ENCODE data around the gene NCOA6.

NCOA6 gene

DNA sequence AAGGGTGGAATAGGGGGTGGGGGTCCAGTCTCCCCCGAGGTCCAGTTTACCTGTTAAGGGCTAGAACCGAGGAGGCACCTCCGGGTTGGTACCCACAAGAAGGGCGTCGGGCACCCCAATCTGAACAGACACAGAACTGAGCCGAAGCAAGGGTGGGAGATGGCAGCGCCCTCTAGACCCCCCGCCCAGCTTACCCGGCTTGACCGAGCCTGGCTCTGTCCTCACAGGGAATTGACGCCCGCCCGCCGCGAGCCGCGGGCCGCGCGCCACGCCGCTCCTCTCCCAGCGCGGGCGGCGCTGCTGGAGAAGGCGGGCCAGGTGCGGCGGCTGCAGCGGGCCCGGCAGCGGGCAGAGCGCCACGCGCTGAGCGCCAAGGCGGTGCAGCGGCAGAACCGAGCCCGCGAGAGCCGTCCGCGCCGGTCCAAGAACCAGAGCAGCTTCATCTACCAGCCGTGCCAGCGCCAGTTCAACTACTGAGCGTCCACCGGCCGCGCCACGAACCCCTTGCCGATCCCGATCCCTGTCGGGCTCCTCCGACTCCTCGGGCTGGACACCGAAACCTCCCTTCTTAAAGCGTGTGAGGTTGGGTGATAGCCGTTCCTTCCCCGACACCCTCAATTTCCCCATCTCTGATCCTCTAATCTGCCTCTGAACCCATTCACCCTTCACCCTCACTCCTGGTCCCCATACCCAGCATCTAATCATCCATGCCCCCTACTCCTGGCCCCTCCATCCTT is 115.5 kb downstream of the NCOA6 start:
- H3K4me1 Mint-ChIP-seq = peaks cover 30% of the 10 kb centered on the region
- peak overlapping the region; percentile 82 for H3K4me3 Mint-ChIP-seq
- peak; percentile 81 for ATAC-seq
- peaks cover 15% of the 10 kb centered on the region for H3K36me3 Mint-ChIP-seq
- no peaks in the 10 kb centered on the region for H3K9me3 Mint-ChIP-seq
- peak overlapping the region; percentile 85 for H3K27ac Mint-ChIP-seq
- no peaks in the 10 kb centered on the region for H3K27me3 Mint-ChIP-seq

DNA sequence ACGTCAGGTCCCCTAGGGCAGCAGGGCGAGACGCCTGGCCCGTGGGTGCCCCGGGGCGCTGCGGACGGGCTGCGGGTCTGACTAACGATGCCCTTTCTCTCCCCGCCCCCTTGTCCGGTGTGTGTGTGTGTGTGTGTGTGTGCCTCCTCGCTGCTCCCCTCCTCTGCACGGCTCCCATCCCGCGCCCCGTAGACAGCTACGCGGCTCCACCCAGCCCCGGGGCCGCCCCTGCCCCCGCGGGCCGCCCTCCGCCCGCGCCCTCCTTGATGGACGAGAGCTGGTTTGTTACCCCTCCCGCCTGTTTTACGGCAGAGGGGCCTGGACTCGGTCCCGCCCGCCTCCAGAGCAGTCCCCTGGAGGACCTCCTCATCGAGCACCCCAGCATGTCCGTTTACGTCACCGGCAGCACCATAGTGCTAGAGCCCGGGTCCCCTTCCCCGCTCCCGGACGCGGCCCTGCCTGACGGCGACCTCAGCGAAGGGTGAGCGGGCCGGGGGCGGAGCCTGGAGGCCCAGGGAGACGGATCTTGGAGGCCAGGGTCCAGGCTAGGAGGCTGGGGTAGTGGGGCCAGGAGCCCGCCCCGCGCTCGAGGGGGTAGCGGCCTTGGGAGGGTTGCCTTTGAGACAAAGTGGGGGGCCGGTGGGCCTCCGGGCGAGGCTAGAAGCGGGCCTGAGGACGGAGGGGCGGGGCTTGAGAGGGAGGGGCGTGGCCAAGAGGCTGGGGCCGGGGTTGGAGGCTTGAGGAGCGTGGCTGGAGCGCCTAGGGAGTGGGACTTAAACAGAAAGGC is 116.2 kb downstream of the NCOA6 start:
- peak overlapping the region; percentile 82 for H3K4me3 Mint-ChIP-seq
- peak; percentile 85 for ATAC-seq
- H3K27ac Mint-ChIP-seq = peak overlapping the region; percentile 85
- H3K9me3 Mint-ChIP-seq = no peaks in the 10 kb centered on the region
- no peaks in the 10 kb centered on the region for H3K27me3 Mint-ChIP-seq
- peaks cover 36% of the 10 kb centered on the region for H3K4me1 Mint-ChIP-seq
- peaks cover 13% of the 10 kb centered on the region for H3K36me3 Mint-ChIP-seq

DNA sequence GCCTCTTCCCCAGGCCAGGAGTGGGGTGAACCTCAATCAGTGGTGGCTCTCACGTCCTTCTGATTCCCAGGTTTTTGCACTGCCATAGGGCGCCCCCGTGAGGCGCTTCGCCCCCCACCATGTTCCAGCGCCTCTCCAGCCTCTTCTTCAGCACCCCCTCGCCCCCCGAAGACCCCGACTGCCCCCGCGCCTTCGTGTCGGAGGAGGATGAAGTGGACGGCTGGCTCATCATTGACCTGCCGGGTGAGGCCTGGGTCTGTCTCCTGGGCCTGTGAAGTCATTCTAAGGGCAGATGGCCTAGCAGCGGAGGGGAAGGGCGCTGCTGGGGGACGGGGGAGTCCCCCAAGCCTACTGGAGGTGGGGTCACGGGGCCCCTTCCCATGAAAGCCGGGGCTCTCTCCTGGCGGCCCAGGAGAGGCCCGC is 116.8 kb downstream of the NCOA6 start:
- Mint-ChIP-seq H3K4me3 (peak overlapping the region; percentile 82), H3K36me3 (peaks cover 12% of the 10 kb centered on the region), H3K27ac (peak overlapping the region; percentile 85), H3K27me3 (no peaks in the 10 kb centered on the region), H3K9me3 (no peaks in the 10 kb centered on the region), H3K4me1 (peaks cover 39% of the 10 kb centered on the region)
- no peak for ATAC-seq

DNA sequence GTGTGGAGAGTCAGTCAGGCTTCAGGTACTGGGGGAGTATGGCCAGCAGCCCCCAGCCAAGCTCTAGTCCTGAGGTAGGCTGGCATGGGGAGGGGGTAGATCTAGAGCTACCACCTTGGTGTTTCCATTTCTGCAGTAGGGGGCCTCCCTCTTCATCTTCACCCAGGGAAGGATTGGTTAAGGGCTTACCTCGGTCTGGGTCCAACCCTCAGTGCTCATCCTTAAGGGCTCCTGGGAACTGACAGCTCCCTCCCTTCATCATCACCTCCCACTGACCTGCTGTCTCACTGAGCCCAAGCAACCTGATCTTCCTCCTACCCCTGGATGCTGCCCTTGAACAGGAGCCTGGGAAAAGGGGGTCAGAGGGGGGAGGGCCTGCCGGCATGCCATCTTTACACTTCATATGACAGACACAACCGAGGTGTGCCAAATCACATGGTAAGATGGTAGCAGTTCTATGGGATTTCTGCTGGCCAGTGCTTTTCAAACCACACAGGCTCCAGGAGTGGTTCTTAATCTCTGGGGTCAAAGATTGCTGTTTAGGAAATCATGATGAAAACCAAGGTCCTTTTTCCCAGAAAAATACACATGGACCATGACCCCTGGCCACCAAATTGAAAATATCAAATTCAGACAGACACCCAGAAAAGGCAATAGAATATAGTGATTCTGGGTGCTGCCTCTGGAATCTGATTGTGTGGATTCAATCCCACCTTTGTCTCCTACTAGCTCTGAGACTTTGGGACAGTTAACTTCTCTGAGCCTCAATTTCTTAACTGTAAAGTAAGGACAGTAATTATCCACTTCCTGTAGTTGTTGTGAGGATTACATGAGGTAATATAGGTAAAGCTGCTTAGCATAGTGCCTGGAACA is 118.3 kb downstream of the NCOA6 start:
- Mint-ChIP-seq H3K9me3 (no peaks in the 10 kb centered on the region), H3K4me1 (peaks cover 50% of the 10 kb centered on the region), H3K27ac (no peak overlapping the region), H3K4me3 (no peak overlapping the region), H3K27me3 (peaks cover 10% of the 10 kb centered on the region), H3K36me3 (peaks cover 2% of the 10 kb centered on the region)
- no peak for ATAC-seq

DNA sequence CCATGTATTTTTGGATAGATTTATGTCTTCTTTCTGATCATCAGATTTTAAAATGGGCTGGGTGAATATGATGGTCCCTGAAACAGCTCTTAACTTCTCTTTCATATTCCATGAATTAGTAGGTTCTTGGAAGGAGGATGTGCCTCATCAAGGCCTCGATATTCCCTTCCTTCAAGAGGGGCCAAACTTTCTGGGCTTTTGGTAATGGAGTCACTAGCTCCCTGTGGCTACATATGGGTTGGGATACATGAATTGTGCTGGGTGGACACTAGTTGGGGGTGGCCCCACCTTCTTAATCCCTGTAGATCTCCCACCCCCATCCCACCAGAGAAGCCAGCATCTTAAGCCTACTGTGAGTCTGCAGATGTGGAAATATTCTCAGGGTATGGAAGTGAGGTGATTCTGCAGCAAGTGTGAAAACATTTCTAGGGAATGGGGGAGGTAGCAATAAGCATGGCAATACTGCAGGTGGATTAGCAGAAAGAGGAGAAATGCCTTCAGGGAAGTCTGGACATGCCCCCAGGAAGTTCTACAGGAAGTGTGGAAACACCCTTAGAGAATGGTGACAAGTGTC is 119.1 kb downstream of the NCOA6 start:
- Mint-ChIP-seq H3K27ac (no peak overlapping the region), H3K4me3 (no peak overlapping the region), H3K36me3 (no peaks in the 10 kb centered on the region), H3K27me3 (peaks cover 17% of the 10 kb centered on the region), H3K9me3 (no peaks in the 10 kb centered on the region), H3K4me1 (peaks cover 50% of the 10 kb centered on the region)
- no peak for ATAC-seq

DNA sequence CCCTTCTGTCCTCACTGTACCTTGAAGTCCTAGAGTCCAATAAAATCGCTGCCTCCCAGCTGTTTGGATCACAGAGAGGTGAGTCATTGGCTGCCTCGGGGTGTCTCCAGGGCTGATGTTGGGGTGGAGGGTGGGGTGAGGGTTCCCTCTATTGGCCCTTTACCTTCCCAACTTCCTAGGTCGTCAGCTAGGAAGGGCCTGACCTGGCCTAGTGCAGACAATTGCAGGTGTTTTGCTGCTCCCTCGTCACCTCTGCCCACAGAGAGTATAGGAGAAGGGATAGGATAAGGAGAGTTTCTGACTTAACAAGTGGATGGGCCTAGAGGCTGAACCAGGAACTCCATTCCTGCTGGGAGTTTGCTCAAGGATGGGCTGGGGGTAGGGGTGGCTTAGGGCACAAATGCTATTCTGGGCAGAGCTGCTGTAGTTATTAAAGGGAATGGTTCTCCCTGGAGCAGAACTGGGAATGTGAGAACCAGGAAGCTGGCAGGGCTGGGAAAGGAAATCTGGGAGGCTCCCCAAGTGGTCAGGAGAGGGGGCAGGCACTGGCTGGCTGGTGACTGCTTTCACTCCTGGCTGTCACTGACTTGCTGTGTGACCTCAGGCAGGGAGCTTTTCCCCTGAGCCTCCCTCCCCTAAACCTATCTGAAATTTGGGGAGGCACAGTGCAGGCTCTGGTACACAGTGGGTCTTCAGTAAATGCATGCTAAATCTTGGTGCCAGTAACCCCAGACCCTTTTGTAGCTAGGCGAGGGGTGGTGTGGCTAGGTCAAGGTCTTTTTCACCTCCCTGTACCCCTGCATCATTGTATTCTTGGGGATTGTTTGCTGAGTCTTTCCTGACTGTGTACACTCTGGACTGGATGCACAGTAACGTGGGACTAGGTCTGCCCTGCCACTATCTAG is 119.8 kb downstream of the NCOA6 start:
- Mint-ChIP-seq H3K36me3 (no peaks in the 10 kb centered on the region), H3K4me3 (peak overlapping the region; percentile 99)

DNA sequence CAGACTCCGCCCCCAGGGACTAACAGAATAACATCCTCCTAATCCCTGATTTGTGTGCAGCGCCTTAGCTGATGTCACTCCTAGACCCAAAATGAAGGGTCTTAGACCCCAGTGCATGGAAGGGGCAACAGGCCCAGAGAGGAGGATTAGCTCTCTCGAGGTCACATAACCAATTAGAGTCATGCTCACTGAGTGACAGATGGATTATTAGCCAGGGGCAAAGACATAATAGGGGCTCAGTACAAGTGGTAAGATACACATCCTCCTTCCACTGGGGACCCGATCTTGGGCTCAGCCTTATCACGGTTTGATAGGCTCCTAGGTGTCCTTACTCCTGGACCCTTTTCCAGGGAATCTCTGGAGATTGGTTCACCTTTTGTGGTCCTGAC is 120.4 kb downstream of the NCOA6 start:
- Mint-ChIP-seq H3K9me3 (no peaks in the 10 kb centered on the region), H3K36me3 (no peaks in the 10 kb centered on the region), H3K27me3 (peaks cover 17% of the 10 kb centered on the region), H3K4me1 (peaks cover 41% of the 10 kb centered on the region), H3K27ac (peak overlapping the region; percentile 92), H3K4me3 (peak overlapping the region; percentile 99)
- ATAC-seq = no peak

More for the DNA sequence above, 119.8 kb downstream of the NCOA6 start:
- Mint-ChIP-seq H3K4me1 (peaks cover 47% of the 10 kb centered on the region), H3K27ac (peak overlapping the region; percentile 92), H3K9me3 (no peaks in the 10 kb centered on the region), H3K27me3 (peaks cover 17% of the 10 kb centered on the region)
- ATAC-seq = no peak

DNA sequence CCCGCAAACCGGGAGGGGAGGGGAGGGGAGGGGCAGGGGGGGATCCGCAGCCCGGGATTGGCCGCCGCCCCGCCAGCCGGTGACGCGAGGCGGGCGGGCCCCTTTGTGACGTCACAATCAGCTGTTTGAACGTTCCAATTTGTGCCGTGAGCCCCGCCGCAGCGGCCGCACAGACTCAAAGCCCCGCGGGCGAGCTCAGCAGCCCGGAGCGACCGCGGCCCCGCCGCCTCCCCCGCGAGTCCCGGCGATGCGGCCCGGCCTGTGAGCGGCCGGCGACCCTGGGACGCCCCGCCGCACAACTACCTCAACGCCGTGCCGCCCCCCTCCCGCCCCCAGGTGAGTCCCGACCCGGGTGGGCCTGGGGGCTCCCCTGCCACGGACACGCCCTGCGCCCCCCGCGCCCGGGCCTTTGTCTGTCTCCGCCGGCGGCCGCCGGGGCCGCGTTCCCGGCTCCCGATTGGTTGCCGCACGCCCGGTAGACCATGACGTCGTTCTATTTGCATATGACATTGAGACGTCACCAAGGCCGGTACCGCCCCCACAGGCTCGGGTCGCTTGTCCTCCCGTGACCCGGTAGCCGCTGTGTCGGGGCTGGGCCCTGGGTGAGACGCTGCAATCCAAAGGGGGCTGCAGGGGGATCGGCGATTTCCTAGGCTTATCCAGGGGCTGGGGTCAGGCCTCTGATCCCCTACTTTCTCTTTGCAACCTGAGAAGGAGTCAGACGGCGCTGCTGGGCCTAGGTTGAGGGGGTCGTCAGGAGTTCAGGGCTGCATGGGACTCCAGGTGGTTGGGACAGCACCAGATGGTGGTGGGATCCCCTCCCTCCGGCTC is 121.1 kb downstream of the NCOA6 start, which contains the start of gene TP53INP2:
TSS of gene TP53INP2 (plus strand) at position 168 of the 831 bp plus-strand sequence. CDS start 4,396 bp downstream, outside the sequence.
- Mint-ChIP-seq H3K27ac (peak within 1 kb of the TSS; percentile 92), H3K27me3 (peaks cover 17% of the 10 kb centered on the region), H3K9me3 (no peaks in the 10 kb centered on the region), H3K4me1 (peaks cover 40% of the 10 kb centered on the region), H3K36me3 (no peaks in the 10 kb centered on the region), H3K4me3 (peak within 1 kb of the TSS; percentile 99)
- ATAC-seq = peak; percentile 79

DNA sequence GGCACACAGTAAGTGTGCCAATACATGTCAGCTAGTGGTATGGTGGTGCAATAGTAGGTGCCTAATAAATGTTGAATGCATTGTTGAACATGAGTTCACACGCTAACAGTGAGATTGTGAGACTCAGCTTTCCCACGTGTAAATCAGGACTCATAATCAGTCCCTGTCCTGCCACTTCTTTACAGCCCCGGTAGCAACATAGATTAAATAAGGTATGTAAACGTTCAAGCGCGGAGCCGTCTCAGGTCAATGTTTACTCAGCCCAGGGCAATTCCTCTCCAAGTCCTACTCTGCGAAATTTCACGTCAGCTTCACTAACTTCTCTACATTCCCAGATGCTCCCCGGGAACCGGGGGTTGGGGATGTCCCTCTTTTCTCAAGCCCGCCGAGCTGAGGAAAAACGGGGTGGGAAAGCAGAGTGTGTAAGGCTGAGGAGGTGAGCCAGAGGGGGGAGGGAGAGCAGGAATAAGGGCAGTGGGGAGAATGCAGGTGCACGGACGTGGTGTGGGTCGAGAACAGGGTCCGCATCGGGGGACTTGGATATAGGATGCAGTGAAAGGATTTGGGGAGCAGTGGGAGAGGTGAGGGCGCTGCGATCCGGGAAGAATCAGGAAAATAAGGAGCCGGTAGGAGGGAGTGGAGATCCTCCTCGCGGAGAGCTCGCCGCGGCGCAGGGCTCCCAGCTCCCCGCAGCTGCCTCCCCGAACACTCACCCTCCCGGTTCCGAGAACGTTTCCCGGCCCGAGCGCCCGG is 121.9 kb downstream of the NCOA6 start:
- peaks cover 17% of the 10 kb centered on the region for H3K27me3 Mint-ChIP-seq
- H3K4me1 Mint-ChIP-seq = peaks cover 37% of the 10 kb centered on the region
- H3K4me3 Mint-ChIP-seq = peak overlapping the region; percentile 99
- H3K27ac Mint-ChIP-seq = peak overlapping the region; percentile 92
- H3K9me3 Mint-ChIP-seq = no peaks in the 10 kb centered on the region
- ATAC-seq = no peak
- no peaks in the 10 kb centered on the region for H3K36me3 Mint-ChIP-seq

DNA sequence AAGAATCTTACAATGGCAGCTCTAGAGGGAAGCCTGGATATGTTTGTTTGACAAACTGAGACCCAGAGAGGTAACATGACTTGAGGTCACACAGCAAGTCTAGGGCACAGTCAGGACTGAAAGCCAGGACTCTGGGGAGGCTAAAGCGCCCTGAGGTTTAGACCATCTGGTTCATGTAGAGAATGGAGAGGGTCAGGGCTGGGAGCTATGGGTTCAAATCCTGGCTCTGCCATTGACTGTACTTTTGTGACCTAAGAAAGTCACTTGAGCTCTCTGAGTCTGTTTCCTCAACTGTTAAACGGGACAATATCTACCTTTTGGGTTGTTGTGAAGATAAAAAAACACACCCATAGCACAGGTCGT is 122.4 kb downstream of the NCOA6 start:
- peak overlapping the region; percentile 99 for H3K4me3 Mint-ChIP-seq
- H3K27me3 Mint-ChIP-seq = peaks cover 17% of the 10 kb centered on the region
- peak overlapping the region; percentile 92 for H3K27ac Mint-ChIP-seq
- H3K36me3 Mint-ChIP-seq = no peaks in the 10 kb centered on the region
- no peaks in the 10 kb centered on the region for H3K9me3 Mint-ChIP-seq
- no peak for ATAC-seq
- H3K4me1 Mint-ChIP-seq = peaks cover 32% of the 10 kb centered on the region

DNA sequence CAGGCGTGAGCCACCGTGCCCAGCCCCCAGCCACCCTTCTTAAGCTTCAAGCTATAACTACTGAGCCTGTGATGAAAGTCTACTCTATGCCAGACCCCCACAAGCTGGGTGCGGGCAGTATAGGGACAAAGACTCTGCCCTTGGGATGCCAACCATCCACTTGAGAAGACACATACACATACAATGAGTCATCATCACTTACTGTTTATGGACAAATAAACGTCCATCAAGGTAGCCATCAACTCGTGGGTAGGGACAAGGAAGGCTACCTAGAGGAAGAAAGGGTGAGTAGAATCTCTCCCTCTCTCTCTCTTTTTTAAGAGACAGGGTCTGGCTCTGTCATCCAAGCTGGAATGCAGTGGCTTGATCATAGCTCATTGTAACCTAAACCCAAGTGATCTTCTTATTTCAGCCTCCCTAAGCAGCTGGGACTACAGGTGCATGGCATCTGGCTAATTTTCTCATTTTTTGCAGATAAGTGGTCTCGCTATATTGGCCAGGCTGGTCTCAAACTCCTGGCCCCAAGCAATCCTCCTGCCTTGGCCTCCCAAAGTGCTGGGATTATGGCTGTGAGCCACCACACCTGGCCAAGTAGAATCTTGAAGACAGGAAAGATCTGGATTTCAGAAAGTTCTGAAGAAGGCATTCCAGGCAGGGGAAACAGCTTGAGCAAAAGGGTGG is 123.9 kb downstream of the NCOA6 start:
- no peak for ATAC-seq
- Mint-ChIP-seq H3K36me3 (no peaks in the 10 kb centered on the region), H3K9me3 (no peaks in the 10 kb centered on the region), H3K27me3 (peaks cover 17% of the 10 kb centered on the region), H3K4me3 (no peak overlapping the region), H3K4me1 (peaks cover 29% of the 10 kb centered on the region), H3K27ac (no peak overlapping the region)

DNA sequence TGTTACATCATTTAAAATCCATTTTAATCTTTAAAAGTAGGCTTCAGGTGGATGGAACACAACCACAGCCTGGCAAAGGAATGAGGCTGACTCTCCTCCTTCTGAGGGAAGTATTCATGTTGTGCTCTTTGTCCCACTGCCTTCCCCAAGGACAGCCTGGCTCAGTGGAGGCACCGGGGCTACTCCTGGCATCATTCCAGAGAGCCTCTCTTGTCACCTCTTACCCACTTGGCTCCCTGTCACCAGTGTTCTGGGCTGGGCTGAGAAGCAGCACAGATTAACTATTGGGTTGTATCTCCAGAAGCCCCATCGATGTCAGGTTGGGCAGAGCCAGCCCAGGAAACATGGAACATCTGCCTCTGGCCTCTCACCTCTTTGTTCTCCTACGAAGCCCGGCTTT is 132.0 kb downstream of the NCOA6 start:
- H3K36me3 Mint-ChIP-seq = no peaks in the 10 kb centered on the region
- no peak overlapping the region for H3K4me3 Mint-ChIP-seq
- H3K9me3 Mint-ChIP-seq = no peaks in the 10 kb centered on the region
- peaks cover 8% of the 10 kb centered on the region for H3K27me3 Mint-ChIP-seq
- no peak for ATAC-seq
- no peak overlapping the region for H3K27ac Mint-ChIP-seq
- no peaks in the 10 kb centered on the region for H3K4me1 Mint-ChIP-seq
